SK-N-SH treated with all-trans-retinoic acid at 6 μM for 48 hours (cell line): ENCODE results near the gene DUSP3.

ENCODE experiments used
- CSRNP3 ChIP-seq: fragments of 250-450 bp; sonication (Bioruptor Pico); IDR thresholded peaks from 2 replicates; pipeline ENCODE4 v1.5.1; 2021; ENCODE audit warnings: mild to moderate bottlenecking, moderate library complexity
- GLIS3 ChIP-seq: fragments of 250-450 bp; sonication (Bioruptor Pico); IDR thresholded peaks from 2 replicates; pipeline ENCODE4 v1.5.0; 2020; ENCODE audit warnings: mild to moderate bottlenecking, moderate library complexity
- ISL1 ChIP-seq: fragments of 250-450 bp; sonication (Bioruptor Pico); IDR thresholded peaks from 2 replicates; pipeline ENCODE4 v2.1.2; 2022; ENCODE audit warnings: mild to moderate bottlenecking, moderate library complexity
- RARB ChIP-seq: fragments of 250-450 bp; sonication (Bioruptor Pico); IDR thresholded peaks from 2 replicates; pipeline ENCODE4 v1.8.0; 2021; ENCODE audit warnings: mild to moderate bottlenecking, moderate library complexity
- ZNF70 ChIP-seq: fragments of 450-650 bp; formaldehyde crosslinking; IDR thresholded peaks from 2 replicates; pipeline ENCODE4 v1.5.0; 2020; ENCODE audit warnings: mild to moderate bottlenecking, moderate library complexity
- TF ChIP-seq, protein P1 (sequence below): fragments of 250-450 bp; sonication (Bioruptor Pico); IDR thresholded peaks from 2 replicates; pipeline ENCODE4 v1.8.0; 2020; ENCODE audit warnings: mild to moderate bottlenecking, moderate library complexity, borderline replicate concordance
- TF ChIP-seq, protein P2 (sequence below): fragments of 250-450 bp; sonication (Bioruptor Pico); IDR thresholded peaks from 2 replicates; pipeline ENCODE4 v1.5.1; 2020; ENCODE audit warnings: low read depth, mild to moderate bottlenecking, moderate library complexity

DNA sequence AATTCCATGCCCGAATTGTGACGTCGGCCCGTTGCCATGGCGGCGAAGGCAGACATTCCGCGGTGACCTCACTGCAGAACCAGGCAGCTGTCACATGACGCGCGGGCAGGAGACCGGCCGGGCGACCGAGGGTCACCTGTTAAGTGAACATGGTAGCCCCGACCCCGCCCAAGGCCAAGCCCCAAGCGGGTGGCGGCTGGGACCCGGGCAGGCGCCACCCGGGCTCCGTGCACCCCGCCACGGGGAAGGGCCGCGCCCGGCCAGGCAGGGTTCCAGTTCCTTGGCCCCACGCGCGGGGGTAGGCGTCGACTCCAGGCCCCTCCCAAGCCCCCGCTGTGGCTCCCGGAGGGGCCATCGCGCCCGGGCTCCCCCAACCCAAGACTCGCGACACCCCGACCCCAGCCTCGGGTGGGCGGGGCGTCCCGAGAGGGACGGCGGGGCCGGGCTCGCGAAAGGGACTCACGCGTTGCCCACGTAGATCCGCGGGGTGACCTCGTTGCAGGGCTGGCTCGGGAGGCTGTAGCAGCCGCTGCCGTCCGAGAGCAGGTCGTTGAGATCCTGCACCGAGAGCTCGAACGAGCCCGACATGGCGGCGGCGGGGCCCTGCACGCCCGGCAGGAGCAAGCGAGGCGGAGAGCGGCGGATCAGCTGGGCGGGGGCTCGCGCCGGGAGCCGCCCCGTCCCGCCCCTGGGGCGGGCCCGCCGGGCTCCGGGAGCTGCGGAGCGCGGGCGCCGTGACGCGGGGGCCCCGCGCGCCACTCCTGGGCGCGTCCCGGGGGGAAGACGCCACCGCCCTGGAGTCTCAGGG lies at the start of gene DUSP3:
- TF ChIP-seq GLIS3 (CRISPR knock-in tag) (no peak), CSRNP3 (CRISPR knock-in tag) (no peak), RARB (CRISPR knock-in tag) (no peak), ISL1 (CRISPR knock-in tag) (no peak), ZNF70 (CRISPR knock-in tag) (no peak)
- TF ChIP-seq, protein P1, sequence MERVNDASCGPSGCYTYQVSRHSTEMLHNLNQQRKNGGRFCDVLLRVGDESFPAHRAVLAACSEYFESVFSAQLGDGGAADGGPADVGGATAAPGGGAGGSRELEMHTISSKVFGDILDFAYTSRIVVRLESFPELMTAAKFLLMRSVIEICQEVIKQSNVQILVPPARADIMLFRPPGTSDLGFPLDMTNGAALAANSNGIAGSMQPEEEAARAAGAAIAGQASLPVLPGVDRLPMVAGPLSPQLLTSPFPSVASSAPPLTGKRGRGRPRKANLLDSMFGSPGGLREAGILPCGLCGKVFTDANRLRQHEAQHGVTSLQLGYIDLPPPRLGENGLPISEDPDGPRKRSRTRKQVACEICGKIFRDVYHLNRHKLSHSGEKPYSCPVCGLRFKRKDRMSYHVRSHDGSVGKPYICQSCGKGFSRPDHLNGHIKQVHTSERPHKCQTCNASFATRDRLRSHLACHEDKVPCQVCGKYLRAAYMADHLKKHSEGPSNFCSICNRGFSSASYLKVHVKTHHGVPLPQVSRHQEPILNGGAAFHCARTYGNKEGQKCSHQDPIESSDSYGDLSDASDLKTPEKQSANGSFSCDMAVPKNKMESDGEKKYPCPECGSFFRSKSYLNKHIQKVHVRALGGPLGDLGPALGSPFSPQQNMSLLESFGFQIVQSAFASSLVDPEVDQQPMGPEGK, result no peak
- TF ChIP-seq, protein P2, sequence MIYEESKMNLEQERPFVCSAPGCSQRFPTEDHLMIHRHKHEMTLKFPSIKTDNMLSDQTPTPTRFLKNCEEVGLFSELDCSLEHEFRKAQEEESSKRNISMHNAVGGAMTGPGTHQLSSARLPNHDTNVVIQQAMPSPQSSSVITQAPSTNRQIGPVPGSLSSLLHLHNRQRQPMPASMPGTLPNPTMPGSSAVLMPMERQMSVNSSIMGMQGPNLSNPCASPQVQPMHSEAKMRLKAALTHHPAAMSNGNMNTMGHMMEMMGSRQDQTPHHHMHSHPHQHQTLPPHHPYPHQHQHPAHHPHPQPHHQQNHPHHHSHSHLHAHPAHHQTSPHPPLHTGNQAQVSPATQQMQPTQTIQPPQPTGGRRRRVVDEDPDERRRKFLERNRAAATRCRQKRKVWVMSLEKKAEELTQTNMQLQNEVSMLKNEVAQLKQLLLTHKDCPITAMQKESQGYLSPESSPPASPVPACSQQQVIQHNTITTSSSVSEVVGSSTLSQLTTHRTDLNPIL, result no peak
